NCI-H1105 treated with DMSO at 0.1 percent for 48 hours (cell line): ENCODE results near the gene MAN1C1.
"Not testable (repeated sequence)": the region's sequence is repeated elsewhere in the genome, so short reads cannot be mapped to it uniquely, and the experiment has no call there.

Experiments used
- DNase-seq: peaks from one replicate; lab custom pipeline; 2025; lab: John Stamatoyannopoulos, UW

MAN1C1 gene

GRCh38 chr1:25680701-25681100 is 64.1 kb downstream of the MAN1C1 start:
- no peak for DNase-seq

GRCh38 chr1:25682059-25682601 is 65.5 kb downstream of the MAN1C1 start:
- no peak for DNase-seq

- DNase-seq: no peak
These were observed 66.6 kb downstream of the MAN1C1 start for GRCh38 chr1:25683177-25683576.

GRCh38 chr1:25683731-25684130 is 67.1 kb downstream of the MAN1C1 start:
- DNase-seq: no peak

GRCh38 chr1:25684216-25684965 is 67.8 kb downstream of the MAN1C1 start:
- peak; percentile 41 for DNase-seq

GRCh38 chr1:25685211-25685750 is 68.7 kb downstream of the MAN1C1 start:
- DNase-seq: no peak

- DNase-seq: no peak
These were observed 69.5 kb downstream of the MAN1C1 start for GRCh38 chr1:25685938-25686665.

GRCh38 chr1:25687221-25688017 is 70.8 kb downstream of the MAN1C1 start:
- no peak for DNase-seq

GRCh38 chr1:25688390-25689119 is 72.0 kb downstream of the MAN1C1 start:
- DNase-seq: peak; percentile 83

GRCh38 chr1:25689686-25690381 is 73.2 kb downstream of the MAN1C1 start:
- DNase-seq: no peak

- DNase-seq: no peak
These were observed 73.9 kb downstream of the MAN1C1 start for GRCh38 chr1:25690396-25690956.

- no peak for DNase-seq
These were observed 74.6 kb downstream of the MAN1C1 start for GRCh38 chr1:25691211-25691610.

GRCh38 chr1:25692560-25692959 is 76.0 kb downstream of the MAN1C1 start:
- DNase-seq: peak; percentile 35

- no peak for DNase-seq
These were observed 77.8 kb downstream of the MAN1C1 start for GRCh38 chr1:25694167-25695007.

- no peak for DNase-seq
These were observed 78.6 kb downstream of the MAN1C1 start for GRCh38 chr1:25695090-25695770.

GRCh38 chr1:25695771-25696311 is 79.2 kb downstream of the MAN1C1 start:
- DNase-seq: no peak

GRCh38 chr1:25696643-25697042 is 80.1 kb downstream of the MAN1C1 start:
- not testable (repeated sequence) for DNase-seq

GRCh38 chr1:25697435-25698217 is 81.0 kb downstream of the MAN1C1 start:
- DNase-seq: no peak
